Skin of body (tissue), 2 donors: ENCODE results near the gene FNDC8. TPM values are rescaled to one million over a fixed set of nuclear protein-coding genes. Genes with fewer than 3 reads are reported as not detected.
"Not testable (repeated sequence)": the region's sequence is repeated elsewhere in the genome, so short reads cannot be mapped to it uniquely, and the experiment has no call there.

Experiments
- DNase-seq: peaks from one replicate; lab custom pipeline; 2025; lab: John Stamatoyannopoulos, UW
- total RNA-seq: library from RNA; depleted of rRNA; stranded (reverse); fragments of >200 nt; gene quantifications from one replicate; pipeline ENCODE4 v1.2.3, GENCODE V29; 2014

FNDC8 gene
- total RNA-seq = not detected

- no peak for DNase-seq
Observed at GRCh38 chr17:35121315-35121714, at the start of gene FNDC8. Gene FNDC8, plus strand, starts transcription at chr17:35121615. Its CDS starts 79 bp downstream, at chr17:35121694.

GRCh38 chr17:35073183-35073790 is 48.1 kb upstream of the FNDC8 start:
- DNase-seq = no peak

GRCh38 chr17:35073991-35074627 is 47.3 kb upstream of the FNDC8 start:
- no peak for DNase-seq

- no peak for DNase-seq
Observed at GRCh38 chr17:35074711-35075707, 46.4 kb upstream of the FNDC8 start.

- no peak for DNase-seq
Observed at GRCh38 chr17:35076874-35077273, 44.5 kb upstream of the FNDC8 start.

GRCh38 chr17:35079547-35080423 is 41.6 kb upstream of the FNDC8 start:
- DNase-seq = no peak

- DNase-seq = no peak
Observed at GRCh38 chr17:35080536-35080935, 40.9 kb upstream of the FNDC8 start.

GRCh38 chr17:35081638-35082037 is 39.8 kb upstream of the FNDC8 start:
- no peak for DNase-seq

- DNase-seq = no peak
Observed at GRCh38 chr17:35082073-35082657, 39.2 kb upstream of the FNDC8 start.

- no peak for DNase-seq
Observed at GRCh38 chr17:35083071-35083470, 38.3 kb upstream of the FNDC8 start.

- no peak for DNase-seq
Observed at GRCh38 chr17:35084987-35085386, 36.4 kb upstream of the FNDC8 start.

GRCh38 chr17:35086164-35086563 is 35.3 kb upstream of the FNDC8 start:
- no peak for DNase-seq

GRCh38 chr17:35086931-35087573 is 34.4 kb upstream of the FNDC8 start:
- no peak for DNase-seq

GRCh38 chr17:35087731-35088355 is 33.6 kb upstream of the FNDC8 start:
- no peak for DNase-seq

- no peak for DNase-seq
Observed at GRCh38 chr17:35088356-35088880, 33.0 kb upstream of the FNDC8 start.

GRCh38 chr17:35088881-35089585 is 32.4 kb upstream of the FNDC8 start:
- DNase-seq = peak; percentile 68

GRCh38 chr17:35089586-35090296 is 31.7 kb upstream of the FNDC8 start:
- DNase-seq = no peak

- DNase-seq = not testable (repeated sequence)
Observed at GRCh38 chr17:35090707-35091106, 30.7 kb upstream of the FNDC8 start.
